Right lobe of liver (tissue), 6 donors: ENCODE results near the gene BCCIP. TPM values are rescaled to one million over a fixed set of nuclear protein-coding genes. Genes with fewer than 3 reads are reported as not detected.

Experiments used
- ATAC-seq, 4 donors: fragments of 200-7000 bp; cut with Tn5 transposase; one replicate each; pipeline ENCODE4 v1.9.1; 2020; ENCODE audit warnings: mild to moderate bottlenecking in 4 of 4, moderate library complexity in 4 of 4
- DNase-seq, 3 donors: peaks; one replicate each; pipeline ENCODE4 v3.0.0-alpha.2; 2020
- H3K27ac ChIP-seq, 3 donors: fragments of 200-600 bp; one replicate each; pipeline ENCODE4 v1.8.0; 2022
- H3K27me3 ChIP-seq, 2 donors: fragments of 200-600 bp; one replicate each; pipeline ENCODE4 v1.8.0; 2022
- H3K36me3 ChIP-seq, 4 donors: fragments of 200-600 bp; sonication (generic) in 1 of 4; one replicate each; pipeline versions ENCODE4 v1.5.1 to v1.8.0; 2017 to 2022; ENCODE audit warnings: control low read depth in 1 of 4
- H3K4me1 ChIP-seq, 4 donors: fragments of 200-600 bp; sonication (generic) in 1 of 4; one replicate each; pipeline versions ENCODE4 v1.5.1 to v1.8.0; 2017 to 2022; ENCODE audit warnings: control low read depth in 1 of 4
- H3K4me3 ChIP-seq, 3 donors: fragments of 200-600 bp; one replicate each; pipeline ENCODE4 v1.8.0; 2022
- H3K9me3 ChIP-seq, 4 donors: fragments of 200-600 bp; sonication (generic) in 1 of 4; one replicate each; pipeline versions ENCODE4 v1.5.1 to v1.8.0; 2017 to 2022; ENCODE audit warnings: control low read depth in 1 of 4
- CTCF ChIP-seq, 4 donors: fragments of 200-600 bp in 3 of 4; fragments of 450-650 bp in 1 of 4; IDR thresholded peaks; one replicate each; pipeline versions ENCODE4 v1.5.1 to v1.8.0; 2016 to 2022; ENCODE audit warnings: antibody characterized with exemption in 4 of 4, mild to moderate bottlenecking in 2 of 4
- POLR2A ChIP-seq: fragments of 450-650 bp; IDR thresholded peaks from one replicate; pipeline ENCODE4 v1.6.1; 2017; ENCODE audit warnings: antibody characterized with exemption, mild to moderate bottlenecking
- WGBS: methylation state at CpG from one replicate; pipeline ENCODE4 v1.1.6; 2018; ENCODE audit warnings: low coverage, low lambda C conversion rate; ENCODE audit not compliant: insufficient coverage; ENCODE audit errors: missing lambda C conversion rate; 5-methylcytosine and 5-hydroxymethylcytosine counted together
- intact Hi-C, 2 donors: fragments of 100-400 bp; cut with DNase I; formaldehyde crosslinking; loops; one replicate each; pipeline versions ENCODE4 v1.11.2 to v1.14.1; 2022
- total RNA-seq, 6 experiments: library from RNA; depleted of rRNA in 2 of 6; stranded (reverse); fragments of >200 nt in 2 of 6; fragmentation: NEBNext Ultra II Directional in 3 of 6; extraction: Animal tissue kit (Norgen Biotek cat#: 25700) in 3 of 6; gene quantifications; one replicate each; pipeline versions ENCODE4 v1.1.0 to v1.2.4, GENCODE V29; 2016 to 2023
- donor health status: DM: no; HTN: yes; CAD: no.
- donor health status: DM: no; HTN: no; CAD: no.
- donor health status: DM: no; HTN: no; CAD: no.
- donor health status: DM: no; HTN: yes; CAD: no.
- donor health status: DM: no; HTN: yes; CAD: no.

Gene BCCIP
- total RNA-seq, 6 experiments from 2014 or later = 25.9 to 43.3 (median 29.6) TPM

DNA sequence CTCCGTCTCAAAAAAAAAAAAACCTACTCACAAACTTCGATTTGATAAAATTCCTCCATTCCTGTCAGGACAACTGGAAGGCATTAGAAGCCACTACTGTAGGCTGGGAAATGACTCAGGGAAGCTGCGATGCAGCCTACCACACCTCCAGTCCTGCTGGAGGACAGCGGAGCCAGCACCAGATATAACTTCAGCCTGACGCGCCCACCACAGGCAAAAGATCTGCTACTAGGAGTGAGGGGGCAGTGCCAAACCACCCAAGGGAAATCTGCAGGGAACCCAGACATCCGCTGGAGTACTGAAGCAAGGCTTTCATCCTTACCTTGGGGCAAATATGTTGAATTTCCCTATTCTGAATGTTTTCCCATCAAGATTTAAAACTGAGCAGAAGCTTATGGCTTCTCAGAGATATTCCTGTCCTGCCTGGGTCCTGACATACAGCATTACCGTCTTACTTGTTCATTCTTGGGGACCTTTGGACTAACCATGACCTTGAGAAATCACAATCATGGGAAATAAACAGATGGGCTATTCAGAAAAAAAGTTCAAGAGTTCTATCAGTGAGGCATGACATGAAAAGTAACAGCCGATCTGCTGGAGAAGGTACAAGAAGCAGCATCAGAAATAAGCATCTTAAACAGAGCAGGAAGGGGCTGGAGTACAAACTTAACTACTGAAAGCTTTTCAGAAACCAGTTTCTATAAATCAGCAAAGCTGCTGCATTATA, 20.4 kb downstream of the BCCIP start:
- no peak for TF ChIP-seq POLR2A
- TF ChIP-seq CTCF (IDR thresholded peaks at IDR 0.05) = no peak
- Histone ChIP-seq H3K9me3 (no peaks in the 10 kb centered on the region), H3K4me3 (no peak overlapping the region), H3K27ac (no peak overlapping the region), H3K4me1 (peaks cover 0 to 26% (median 1%) of the 10 kb centered on the region in 4 donors), H3K36me3 (peaks cover 0 to 37% (median 10%) of the 10 kb centered on the region in 4 donors), H3K27me3 (no peaks in the 10 kb centered on the region)
- intact Hi-C loops = no loop called here
- ATAC-seq (no peak), DNase-seq (no peak)
- 89% methylated on average over 5 of the region's 9 CpGs for WGBS

DNA sequence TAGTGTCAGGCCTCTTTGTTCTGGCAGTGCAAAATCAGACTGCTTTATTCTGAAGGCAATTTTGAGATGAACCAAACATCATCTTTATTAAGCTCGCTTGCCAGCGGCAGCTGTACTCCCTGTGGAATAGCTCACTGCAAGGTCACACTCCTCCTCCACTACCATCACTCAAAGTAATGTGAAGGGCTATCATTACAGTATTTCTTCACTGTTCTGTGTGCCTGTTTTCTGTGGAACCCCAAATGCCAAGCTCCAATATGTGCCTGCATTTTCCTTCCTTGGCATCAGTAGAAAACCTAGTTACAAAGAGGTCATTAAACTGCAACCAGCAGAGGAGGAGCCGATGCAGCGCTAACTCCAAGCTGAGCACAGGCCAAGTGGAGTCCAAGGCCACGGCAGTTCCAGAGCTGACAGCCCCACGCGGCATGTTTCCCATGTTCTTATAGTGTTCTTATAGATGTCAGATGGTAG, 21.4 kb downstream of the BCCIP start:
- WGBS = 43% methylated on average over 7 of the region's 7 CpGs
- TF ChIP-seq CTCF (IDR thresholded peaks at IDR 0.05) (no peak), POLR2A (no peak)
- intact Hi-C loops = no loop called here
- H3K9me3 ChIP-seq = no peaks in the 10 kb centered on the region
- H3K4me1 ChIP-seq = peaks cover 0 to 29% (median 6%) of the 10 kb centered on the region in 4 donors
- no peak overlapping the region for H3K27ac ChIP-seq
- ATAC-seq (peak; percentile 46 to 64 (median 60)), DNase-seq (peak in 2 of 3 donors; percentile 63 to 73)
- no peaks in the 10 kb centered on the region for H3K27me3 ChIP-seq
- no peak overlapping the region for H3K4me3 ChIP-seq
- H3K36me3 ChIP-seq = peaks cover 0 to 28% (median 6%) of the 10 kb centered on the region in 4 donors

- H3K36me3 ChIP-seq = peaks cover 0 to 20% (median 1%) of the 10 kb centered on the region in 4 donors
- no CpG with 5 or more reads among the region's 11 CpGs for WGBS
- intact Hi-C loops = no loop called here
- no peaks in the 10 kb centered on the region for H3K9me3 ChIP-seq
- no peak overlapping the region for H3K27ac ChIP-seq
- H3K27me3 ChIP-seq = no peaks in the 10 kb centered on the region
- ATAC-seq = no peak
- H3K4me1 ChIP-seq = peaks cover 0 to 29% (median 7%) of the 10 kb centered on the region in 4 donors
- TF ChIP-seq CTCF (IDR thresholded peaks at IDR 0.05) (no peak), POLR2A (no peak)
- H3K4me3 ChIP-seq = no peak overlapping the region
- DNase-seq = no peak
Observed at GRCh38 chr10:125845617-125846016, 22.3 kb downstream of the BCCIP start.

DNA sequence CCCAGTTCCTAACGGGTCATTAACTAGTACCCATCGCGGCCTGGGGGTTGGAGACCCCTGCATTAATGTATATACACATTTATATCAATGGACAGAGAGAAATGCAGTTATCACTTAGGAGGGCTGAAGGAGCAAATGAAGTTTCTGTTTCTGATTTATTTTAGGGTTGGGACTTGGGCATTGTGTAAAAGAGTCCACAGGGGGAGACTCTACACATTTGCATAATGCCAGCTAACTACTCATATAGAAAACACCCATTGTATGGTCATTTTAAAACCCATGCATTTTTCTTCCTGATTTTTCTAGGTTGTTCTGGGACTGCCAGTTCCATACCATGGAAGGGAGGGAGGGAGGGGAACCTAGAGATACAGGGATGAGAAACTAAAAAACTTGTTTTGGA, 23.5 kb downstream of the BCCIP start:
- H3K9me3 ChIP-seq = no peaks in the 10 kb centered on the region

More for the DNA sequence above, 23.5 kb downstream of the BCCIP start:
- ATAC-seq = no peak
- TF ChIP-seq CTCF (IDR thresholded peaks at IDR 0.05) = no peak
- no peak for TF ChIP-seq POLR2A
- intact Hi-C loops = no loop called here
- Histone ChIP-seq H3K27me3 (no peaks in the 10 kb centered on the region), H3K36me3 (peaks cover 0 to 16% (median 0%) of the 10 kb centered on the region in 4 donors), H3K4me1 (peaks cover 0 to 29% (median 7%) of the 10 kb centered on the region in 4 donors), H3K4me3 (no peak overlapping the region), H3K27ac (no peak overlapping the region)
- 95% methylated on average over 3 of the region's 3 CpGs for WGBS
- no peak for DNase-seq
